ENCODE results near the gene WDR31. TPM values are rescaled to one million over a fixed set of nuclear protein-coding genes. Genes with fewer than 3 reads are reported as not detected.
"Not testable (repeated sequence)": the region's sequence is repeated elsewhere in the genome, so short reads cannot be mapped to it uniquely, and the experiment has no call there.

Gene WDR31
- polyA plus RNA-seq, 1 donor, result 2.3 TPM

DNA sequence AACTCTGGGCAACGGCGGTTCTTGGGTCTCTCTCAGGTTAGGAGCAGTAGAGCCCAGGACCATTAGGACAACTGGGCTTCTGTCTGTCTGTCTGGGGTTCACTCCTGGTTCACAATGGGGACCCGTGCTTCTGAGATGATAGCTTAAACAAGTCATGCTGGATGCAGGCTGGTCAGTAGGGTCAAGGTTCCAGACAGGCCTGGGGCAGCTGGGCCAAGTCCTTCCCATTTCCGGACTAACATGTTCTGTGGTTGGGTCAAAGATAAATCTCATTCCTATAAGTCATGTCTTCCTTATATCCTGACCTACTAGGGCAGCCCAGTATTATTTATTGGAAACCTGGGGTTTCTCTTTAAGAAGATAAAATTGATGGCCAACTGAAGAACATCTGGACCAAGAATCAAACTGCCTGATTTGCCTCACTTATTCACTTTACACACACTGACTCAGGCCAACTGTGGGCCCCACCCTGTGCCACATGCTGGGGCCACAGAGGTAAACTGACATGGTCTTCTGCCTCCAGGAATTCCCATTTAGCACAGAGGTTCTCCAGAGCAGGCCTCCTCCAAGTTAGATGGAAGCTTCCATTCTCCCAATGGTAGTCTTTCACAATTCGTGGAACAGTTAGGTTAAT, 28.4 kb upstream of the WDR31 start:
- no peak for DNase-seq

GRCh38 chr9:113365652-113366051, 25.6 kb upstream of the WDR31 start:
- not testable (repeated sequence) for DNase-seq

DNA sequence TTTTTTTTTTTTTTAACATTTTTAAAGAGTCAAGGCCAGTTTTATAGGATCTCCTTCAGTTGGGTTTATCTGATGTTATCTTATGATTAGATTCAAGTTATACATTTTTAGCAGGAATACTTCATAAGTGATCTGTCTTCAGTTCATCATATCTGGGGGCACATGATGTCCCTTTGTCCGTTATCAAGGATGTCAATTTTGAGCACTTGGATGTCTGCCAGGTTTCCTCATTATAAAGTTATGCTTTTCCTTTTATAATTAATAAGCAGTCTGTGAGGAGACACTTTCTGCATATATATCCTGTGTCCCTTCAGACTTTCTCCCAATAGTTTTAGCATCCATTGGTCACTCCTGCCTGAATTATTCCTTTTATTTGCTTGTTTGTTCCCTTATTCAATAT, 24.9 kb upstream of the WDR31 start:
- DNase-seq, result no peak

- no peak for DNase-seq
These were observed 23.3 kb upstream of the WDR31 start for GRCh38 chr9:113363336-113363735.

DNA sequence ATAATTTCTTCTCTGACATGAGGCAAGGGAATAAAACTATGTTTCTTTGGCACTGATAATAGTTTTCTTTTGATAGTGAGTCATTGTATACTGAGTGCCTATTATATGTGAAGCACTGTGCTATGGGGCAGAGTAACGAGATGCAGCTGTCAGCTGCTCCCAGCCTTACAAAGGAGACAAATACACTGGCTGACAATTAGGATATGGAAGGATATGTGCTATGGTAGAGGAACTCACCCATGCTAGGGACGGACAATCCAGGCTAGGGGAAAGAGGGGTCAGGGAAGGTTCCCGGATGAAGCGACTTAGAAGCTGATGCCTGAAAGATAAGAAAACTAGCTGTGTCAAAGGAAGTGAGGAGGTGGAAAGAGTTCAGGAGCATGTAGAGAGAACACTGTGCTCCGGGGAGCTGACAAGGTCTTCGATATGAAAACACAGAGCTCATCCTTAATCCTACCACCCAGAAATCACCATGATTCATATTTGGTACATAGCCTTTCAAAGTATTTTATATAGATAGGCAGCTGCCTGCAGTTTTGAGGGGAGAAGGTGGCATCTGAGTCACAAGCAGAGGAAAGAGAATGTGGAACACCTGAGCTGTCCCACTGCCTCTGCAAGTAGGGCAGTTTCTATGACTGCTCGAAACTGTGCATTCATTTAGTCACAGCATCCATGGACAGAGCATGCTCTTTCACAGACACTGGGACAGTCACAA, 21.4 kb upstream of the WDR31 start:
- DNase-seq, result no peak

GRCh38 chr9:113360242-113360842, 20.3 kb upstream of the WDR31 start:
- DNase-seq, result no peak

DNA sequence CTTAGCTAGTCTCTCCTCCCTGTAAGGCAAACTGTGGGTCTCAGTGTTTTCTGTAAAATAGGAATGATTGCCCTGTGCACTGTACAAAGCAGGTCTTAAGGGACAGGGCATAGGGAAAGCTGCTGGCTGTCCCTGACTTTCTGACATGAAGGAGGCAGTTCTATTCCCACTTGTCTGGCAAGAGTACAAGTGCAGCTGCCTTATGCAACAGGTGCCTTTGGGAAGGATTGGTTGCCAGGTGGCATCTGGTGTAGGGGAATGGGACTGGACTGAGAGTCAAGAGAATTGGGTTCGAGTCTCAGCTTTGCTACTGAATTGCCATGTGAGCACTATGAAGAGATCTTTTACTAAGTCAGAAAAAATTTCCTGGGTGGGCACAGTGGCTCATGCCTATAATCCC, 19.3 kb upstream of the WDR31 start:
- no peak for DNase-seq

- no peak for DNase-seq
These were observed 16.7 kb upstream of the WDR31 start for GRCh38 chr9:113356686-113357292.

DNA sequence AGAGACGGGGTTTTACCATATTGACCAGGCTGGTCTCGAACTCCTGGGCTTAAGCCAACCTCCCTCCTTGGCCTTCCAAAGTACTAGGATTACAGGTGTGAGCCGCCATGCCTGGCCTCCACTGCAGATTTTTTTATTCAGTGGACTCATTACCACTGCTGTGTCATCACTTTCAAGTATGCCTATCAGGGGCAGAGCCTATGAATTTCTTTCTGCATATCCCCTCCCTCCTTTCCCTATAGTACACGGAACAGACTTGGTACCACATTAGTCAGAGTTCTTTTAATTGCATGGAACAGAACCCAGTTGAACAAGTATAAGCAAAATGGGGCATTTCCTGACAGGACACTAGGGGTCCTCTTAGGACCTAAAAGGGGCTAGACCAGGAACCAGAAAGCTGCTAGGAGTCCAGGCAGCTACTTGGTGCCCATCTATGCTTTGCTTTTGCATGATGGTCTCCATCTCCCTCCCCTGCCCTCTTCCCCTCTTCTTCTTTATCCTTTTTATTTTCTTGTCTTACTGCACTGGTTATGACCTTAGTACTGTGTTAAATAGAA, 15.0 kb upstream of the WDR31 start:
- no peak for DNase-seq

GRCh38 chr9:113352411-113352810, 12.3 kb upstream of the WDR31 start:
- no peak for DNase-seq

GRCh38 chr9:113352006-113352405, 11.9 kb upstream of the WDR31 start:
- no peak for DNase-seq

DNA sequence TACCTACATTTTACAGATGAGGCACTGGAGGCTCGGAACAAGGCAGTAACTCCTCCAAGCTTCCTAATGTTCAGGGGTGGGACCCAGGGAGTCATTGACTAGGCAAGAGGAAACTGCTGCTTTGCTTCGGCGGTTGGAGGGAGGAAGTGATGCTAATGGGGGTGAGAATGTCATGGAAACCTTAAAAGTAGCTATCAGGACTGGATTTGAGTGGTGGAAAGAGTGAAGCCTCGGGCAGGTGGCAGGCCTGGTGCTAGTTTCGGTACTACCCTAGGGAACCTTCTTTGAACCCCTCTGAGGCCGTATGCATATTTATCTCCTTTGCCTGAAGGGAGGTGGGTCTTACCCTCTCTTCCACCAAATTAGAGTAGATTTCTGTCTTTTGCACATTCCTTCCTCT, 10.9 kb upstream of the WDR31 start:
- DNase-seq, result no peak

DNA sequence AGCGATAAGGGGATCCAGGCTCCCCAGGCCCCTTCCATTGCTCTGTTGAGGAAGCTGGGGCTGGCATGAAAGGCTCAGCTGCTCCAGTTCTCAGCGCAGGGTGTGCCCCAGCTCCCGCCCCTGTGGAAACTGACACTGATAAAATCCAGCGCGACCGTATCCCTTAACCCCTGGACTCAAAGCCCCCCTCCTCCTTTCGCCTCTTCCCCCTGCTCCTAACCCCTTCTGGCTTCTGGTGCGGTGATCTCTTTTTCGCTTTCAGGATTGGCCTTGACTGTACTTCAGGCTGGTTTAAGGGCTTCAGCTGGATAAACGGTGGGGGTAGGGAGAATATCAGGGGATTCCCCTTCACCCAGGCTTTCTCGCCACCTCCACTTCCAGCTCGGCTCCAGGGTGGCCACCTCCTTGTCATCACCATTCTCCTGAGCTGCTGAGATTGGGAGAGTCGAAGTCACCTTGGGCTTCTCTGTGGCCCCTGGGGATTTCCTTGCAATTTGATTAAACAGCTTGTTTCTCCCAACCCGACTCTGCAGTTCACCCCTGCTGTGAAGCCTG, 10.1 kb upstream of the WDR31 start:
- DNase-seq, result no peak

- no peak for DNase-seq
These were observed 9.5 kb upstream of the WDR31 start, which contains the start of gene BSPRY for GRCh38 chr9:113349445-113350094. Gene BSPRY (plus strand): TSS chr9:113349541. CDS start chr9:113349580, 39 bp downstream.

DNA sequence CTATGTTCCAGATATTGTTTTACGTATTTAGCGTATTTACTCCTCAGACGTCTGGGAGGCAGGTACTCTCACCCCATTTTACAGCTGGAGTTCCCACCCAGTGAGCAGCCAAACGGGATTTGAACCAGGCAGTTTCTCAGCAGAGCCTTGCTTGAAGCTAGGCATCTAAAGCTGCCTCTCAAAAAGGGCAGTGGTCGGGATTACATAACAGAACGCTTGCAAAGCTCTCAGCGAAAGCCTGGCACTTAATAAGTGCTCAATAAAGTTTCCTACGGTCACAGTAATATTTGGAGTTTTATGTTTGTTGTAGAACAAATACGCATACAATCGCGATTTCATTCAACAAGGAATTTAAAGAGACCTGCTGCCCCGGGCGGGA, 9.0 kb upstream of the WDR31 start:
- no peak for DNase-seq

DNA sequence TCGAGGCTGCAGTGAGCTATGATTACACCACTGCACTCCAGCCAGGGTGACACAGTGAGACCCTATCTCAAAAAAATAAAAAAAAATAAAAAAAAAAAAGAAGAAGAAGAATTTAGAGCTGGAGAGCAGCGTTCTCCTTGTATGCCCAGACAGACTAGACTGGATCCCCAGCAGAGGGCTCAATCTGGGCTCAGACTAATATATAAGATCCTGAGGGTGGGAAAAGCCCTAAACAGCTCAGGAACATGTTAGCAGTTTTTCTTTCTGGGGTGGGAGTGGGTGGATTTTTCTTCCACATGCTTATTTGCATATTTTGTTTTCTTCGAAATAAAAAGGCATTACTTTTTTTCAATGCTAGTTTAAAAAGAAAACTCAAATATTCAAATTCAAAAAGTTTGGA, 8.4 kb upstream of the WDR31 start:
- no peak for DNase-seq

- no peak for DNase-seq
These were observed 5.6 kb upstream of the WDR31 start for GRCh38 chr9:113345671-113346070.

GRCh38 chr9:113345190-113345589, 5.1 kb upstream of the WDR31 start:
- DNase-seq, result no peak

DNA sequence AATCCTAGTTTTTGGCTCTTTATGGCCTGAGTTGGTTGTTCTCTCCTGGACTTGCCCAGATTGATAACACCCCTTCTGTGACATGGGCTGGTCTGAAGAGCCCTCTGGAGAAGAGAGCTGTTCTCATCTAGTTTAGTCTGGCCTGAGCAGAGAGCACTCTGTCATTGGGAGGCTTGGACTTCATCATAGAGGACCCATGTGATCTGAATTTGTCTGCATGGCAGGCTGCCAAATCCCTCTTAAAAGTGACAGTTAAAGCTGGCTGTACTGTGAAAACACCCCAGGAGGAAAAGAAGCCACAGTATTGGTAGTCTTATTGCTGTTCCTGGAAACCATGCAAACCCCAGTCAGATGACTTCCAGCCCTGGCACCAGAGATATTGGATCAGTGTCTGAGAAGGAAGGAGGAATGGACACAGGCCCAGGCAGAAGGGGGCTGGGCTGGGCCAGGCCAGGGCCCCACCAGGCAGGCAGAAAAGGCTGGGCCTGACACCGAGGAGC, 3.7 kb upstream of the WDR31 start:
- DNase-seq, result peak; percentile 25

- no peak for DNase-seq
These were observed 1.8 kb upstream of the WDR31 start for GRCh38 chr9:113341712-113342410.

DNA sequence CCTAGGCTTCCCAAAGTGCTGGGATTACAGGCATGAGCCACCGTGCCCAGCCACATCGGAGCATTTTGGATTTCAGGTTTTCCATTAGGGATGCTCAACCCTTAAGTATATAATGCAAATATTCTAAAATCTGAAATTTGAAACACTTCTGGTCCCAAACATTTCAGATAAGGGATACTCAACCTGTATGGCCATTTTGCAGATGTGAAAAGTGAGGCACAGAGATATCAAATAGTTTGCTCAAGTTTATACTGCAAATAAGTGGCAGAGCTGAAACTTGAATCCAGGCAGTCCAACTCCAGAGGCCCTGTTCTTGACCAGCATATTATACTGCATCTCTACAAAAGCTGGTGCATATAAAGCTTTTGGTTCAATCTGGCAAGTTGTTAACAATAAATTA, 2.4 kb downstream of the WDR31 start:
- DNase-seq, result no peak

DNA sequence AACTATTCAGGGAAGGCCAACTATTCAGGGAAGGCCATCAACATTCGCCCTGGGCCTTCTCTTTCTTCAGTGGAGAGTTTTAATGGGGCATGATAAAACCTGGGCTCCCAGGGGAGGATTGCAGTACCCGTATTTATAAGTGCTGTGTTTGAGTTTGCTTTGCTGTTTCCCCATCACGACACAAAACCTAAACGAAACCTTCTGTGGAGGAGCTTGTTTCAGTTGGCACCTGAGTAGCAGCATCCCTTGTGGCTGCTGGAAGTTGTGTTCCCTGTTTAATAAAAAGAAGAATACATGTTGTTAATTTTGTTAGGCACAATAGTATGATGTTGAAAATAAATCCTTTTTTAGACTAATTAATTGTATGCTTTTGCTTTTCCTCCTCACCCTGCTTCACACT, 8.3 kb downstream of the WDR31 start:
- DNase-seq, result no peak

Data from hindlimb muscle (tissue), 1 donor.